NCI-H1417 (cell line): ENCODE data around the gene HJV.
A peak's percentile ranks its signal among the peaks of the same experiment; 100 is the strongest.

Experiments
- DNase-seq, 3 experiments: peaks; one replicate each; lab custom pipeline; 2025; lab: John Stamatoyannopoulos, UW

HJV gene

DNA sequence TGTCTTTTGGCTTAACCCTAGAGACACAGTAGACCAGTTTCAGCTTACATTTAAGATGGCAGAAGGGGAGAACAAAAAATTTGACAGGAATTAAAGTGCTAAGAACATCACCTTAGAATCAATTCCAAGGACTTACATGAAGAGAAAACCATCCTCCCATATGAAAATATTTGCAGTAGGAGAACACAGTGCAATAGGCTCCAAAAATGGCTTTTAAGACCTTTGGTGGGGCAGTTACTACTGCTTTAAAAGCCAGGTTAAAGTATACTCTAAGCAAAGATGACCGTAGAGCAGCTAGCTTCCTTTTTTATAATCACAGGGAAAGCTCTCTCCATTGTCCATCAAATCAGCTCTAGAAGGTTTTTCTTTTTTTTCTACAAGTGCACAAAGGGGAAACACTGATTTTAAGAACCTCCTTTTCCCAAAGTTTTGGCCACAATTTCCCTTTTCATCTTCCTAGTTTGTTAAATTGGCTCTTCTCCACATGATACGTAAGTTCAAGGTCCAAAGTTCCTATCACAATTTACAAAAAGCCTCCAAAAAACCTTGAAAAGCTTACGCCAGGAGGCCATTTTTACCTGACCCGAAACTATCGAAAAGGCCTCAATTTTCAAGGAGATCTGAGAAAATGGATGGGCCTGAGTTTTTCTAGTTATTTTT is 28.4 kb downstream of the HJV start:
- DNase-seq: no peak

DNA sequence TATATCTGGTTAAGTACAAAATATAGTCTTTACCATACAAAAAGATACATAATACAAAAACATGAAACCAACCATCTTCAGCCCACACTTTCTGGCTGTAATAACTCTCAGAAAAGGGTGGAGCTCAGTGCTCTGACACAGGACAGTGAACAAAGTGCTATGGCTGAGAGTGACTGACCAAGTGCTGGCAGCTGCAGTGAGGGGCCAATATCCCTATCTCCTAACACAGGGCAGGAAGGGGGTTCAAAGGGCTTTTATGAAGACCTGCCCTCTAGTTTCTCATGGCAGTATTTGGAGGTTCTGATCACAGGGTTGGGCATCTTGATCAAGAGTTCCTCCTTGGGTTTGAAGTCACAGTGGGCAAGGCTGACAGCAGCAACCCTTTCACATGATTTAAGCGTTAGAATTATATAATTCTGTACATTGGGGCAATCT is 29.0 kb downstream of the HJV start:
- DNase-seq: no peak

DNA sequence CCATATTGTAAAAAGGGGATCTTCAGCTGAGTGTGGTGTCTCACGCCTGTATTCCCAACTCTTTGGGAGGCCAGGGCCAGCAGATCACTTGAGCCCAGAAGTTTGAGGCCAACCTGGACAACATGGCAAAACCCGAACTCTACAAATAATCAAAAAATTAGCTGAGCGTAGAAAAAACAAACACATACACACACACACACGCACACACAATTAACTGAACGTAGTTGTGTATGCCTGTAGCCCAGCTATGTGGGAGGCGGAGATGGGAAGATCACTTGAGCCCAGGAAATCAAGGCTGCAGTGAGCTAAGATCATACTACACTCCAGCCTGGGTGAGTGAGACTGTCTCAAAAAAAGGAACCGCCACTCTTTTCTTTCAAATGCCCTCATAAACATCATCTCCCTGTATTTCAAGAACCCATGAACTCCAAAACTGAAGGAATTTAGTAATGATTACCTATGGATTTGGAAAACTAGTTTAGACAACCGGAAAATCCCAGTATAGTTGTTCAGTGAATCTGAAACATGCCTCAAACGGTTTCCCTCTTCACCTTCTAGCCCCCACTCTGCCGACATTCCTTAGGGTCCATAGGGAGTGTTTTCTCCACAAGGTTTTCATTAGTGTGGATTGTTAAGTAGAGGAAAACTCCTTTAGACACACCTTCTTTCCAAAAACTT is 29.7 kb downstream of the HJV start:
- peak in 1 of 3 experiments; percentile 37 for DNase-seq

DNA sequence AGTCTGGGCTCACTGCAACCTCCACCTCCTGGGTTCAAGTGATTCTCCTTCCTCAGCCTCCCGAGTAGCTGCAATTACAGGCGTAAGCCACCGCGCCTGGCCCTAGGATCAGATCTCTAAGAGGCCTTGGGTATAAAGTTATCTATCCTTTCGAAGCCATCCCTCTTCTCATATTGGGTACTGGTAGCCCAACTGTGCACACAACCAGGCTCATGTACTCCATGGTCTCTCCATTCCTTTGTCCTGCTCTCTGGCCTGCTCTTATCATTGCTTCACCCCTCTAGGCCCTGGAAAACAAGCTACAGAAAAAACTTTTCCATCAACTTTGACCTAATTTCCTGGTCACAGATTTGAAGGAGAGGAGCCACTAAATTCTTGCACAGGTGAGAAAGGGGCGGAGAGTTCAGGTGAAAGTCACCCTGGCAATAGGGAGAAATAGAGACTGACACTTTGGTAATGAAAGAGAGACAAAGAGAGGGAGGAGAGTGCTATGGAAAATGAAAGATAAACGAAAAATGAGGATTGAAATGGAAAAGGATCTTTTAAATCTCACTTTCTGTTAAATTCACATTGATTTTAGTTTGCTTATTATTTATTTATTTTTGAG is 31.2 kb downstream of the HJV start:
- peak in 1 of 3 experiments; percentile 51 for DNase-seq

DNA sequence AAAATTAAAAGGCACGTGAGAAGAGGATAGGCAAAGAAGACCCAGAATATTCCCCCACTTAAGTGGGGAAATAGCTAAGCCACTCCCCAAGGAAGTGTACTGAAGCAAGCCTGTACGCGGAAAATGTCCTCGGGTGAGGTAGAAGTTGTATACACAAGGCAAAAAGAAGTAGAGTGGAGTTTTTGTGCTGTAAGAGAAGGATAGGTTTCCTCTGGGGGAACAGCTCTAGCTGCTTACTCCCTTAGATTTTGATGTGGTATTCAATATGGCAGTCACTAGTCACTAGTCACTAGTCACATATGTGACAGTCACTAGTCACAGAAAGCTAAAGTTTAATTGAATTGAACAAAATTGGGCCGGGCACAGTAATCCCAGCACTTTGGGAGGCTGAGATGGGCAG is 32.8 kb downstream of the HJV start:
- DNase-seq: no peak

DNA sequence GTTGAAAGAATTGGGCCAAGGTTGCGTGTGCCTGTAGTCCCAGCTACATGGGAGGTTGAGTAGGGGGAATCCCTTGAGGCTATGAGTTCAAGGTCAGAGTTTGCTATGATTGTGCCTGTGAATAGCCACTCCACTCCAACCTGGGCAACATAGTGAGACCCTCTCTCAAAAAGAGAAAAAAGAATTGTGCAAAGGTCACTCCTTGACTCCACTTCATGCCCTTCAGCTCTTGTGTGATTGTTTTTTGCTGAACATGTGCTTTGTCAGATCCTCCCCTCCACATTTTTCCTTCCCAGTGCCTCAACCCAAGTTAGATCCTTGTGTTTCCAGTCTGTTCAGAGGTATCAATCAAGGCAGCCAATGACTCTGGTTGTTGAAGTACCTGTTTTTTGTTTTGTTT is 33.6 kb downstream of the HJV start:
- no peak for DNase-seq

DNA sequence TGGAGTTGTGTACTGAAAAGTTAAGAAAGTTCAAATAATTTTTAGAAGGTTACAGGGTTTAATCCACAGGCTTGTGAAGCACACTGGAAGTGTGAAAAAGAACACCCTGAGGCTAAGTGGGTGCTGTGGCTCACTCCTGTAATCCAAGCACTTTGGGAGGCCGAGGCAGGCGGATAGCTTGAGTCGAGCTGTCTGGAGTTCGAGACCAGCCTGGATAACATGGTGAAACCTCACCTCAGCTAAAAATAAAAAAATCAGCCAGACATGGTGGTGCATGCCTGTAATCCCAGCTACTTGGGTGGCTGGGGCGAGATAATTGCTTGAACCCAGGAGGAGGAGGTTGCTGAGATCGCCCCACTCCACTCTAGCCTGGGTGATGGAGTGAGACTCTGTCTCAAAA is 35.0 kb downstream of the HJV start:
- DNase-seq: no peak

DNA sequence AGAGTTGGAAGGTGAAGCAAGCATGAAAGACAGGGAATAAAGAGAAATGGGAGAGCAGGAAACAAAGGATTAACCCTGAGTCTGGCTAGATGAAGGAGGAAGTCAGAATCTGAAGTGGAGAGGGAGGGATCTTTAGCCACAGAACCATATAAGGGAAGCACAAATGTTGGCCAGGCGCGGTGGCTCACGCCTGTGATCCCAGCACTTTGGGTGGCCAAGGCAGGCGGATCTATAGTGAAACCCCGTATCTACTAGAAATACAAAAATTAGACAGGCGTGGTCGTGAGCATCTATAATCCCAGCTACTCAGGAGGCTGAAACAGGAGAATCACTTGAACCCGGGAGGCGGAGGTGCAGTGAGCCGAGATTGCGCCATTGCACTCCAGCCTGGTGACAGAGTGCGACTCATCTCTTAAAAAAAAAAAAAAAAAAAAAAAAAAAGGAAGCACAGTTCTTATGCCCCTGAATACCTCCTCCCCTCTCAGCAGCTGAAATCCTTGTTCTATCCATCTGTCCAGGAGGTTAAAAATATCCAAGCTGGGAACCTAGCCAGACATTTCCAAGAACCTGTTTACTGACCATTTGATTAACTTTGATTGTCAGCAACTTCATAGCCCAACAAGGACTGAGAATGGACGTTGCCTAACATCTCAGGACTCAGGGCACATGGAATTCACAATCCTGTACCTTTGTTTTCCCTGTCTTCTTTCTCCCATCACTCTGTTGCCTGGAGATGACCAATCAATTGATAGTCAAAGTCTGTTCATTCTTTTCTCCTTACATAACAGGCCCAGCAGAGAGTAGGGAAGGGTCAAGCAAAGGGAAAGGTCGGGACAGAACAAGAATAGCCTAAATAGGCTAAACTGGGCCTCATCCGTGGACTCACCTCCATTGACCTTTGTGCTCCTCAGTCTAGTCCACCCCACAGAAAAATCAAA is 35.8 kb downstream of the HJV start:
- DNase-seq: peak in 2 of 3 experiments; percentile 59 to 78

DNA sequence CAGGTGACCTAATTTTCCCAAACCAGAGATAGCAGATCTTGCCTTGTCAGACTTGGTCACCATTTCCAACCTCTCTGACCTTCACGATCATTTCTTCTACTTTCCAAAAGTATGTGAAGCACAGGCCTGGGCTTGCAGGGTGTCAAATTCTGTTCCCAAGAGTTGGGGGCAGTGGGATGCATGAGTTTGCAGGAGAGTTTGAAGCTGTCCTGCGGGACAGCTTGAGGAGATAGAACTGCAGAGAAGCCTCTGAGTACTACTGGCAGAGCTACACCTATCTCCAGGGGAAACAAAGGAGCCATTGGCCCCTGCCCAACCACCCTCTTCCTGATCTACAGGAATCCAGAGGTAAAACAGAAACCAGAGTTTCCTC is 36.4 kb downstream of the HJV start:
- DNase-seq: no peak

DNA sequence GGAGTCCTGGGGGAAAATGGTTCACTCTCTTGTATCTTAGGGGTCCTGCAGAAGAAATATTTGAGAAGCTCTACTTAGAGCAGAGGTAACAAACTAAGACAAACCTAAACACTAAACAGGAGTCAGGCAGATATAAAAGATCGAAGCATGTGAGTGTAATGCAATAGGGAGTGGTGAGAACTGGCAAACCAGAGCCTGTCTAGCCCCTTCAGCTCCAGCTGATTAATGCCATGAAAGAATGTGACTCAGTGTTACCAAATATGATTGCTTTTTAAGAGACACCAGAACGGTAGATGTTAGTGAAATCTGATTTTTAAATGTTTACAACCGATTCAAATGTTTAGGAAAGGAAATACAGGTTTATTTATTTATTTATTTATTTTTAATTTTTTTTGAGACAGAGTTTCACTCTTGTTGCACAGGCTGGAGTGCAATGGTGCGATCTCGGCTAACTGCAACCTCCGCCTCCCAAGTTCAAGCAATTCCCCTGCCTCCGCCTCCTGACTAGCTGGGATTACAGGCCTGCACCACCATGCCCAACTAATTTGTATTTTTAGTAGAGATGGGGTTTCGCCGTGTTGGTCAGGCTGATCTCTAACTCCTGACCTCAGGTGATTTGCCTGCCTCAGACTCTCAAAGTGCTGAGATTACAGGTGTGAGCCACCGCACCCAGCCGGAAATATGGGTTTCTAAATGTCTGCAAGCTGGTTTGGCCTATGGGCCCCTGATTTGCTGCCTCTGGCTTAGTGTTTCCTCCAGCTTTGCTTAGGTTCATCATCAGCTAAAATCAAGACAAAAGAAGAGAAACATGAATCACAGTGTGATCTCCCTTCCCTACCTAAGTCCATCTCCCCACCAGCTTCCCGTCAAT is 37.3 kb downstream of the HJV start:
- DNase-seq: no peak

DNA sequence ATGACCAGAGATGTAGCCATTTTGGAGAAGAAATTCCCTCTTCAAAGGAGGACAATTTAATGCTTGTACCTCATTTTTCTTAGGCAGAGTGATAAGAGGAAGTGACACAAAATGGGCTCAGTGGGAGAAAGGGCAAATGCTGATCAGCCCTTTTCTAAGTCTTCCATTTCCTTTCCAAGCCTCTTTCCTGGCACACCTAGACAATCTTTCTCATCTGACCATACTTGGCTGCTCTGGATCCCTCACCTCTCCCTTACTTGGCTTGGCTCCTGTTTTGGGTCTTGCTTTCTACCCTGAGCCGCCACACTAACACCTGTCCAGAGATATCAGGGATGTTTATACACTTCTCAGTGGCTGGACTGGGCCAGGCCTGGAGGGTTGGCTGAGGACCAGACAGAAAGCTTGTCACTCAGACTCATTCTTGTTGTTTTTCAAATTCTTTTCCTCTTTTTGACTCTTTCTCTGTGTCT is 38.3 kb downstream of the HJV start:
- no peak for DNase-seq

DNA sequence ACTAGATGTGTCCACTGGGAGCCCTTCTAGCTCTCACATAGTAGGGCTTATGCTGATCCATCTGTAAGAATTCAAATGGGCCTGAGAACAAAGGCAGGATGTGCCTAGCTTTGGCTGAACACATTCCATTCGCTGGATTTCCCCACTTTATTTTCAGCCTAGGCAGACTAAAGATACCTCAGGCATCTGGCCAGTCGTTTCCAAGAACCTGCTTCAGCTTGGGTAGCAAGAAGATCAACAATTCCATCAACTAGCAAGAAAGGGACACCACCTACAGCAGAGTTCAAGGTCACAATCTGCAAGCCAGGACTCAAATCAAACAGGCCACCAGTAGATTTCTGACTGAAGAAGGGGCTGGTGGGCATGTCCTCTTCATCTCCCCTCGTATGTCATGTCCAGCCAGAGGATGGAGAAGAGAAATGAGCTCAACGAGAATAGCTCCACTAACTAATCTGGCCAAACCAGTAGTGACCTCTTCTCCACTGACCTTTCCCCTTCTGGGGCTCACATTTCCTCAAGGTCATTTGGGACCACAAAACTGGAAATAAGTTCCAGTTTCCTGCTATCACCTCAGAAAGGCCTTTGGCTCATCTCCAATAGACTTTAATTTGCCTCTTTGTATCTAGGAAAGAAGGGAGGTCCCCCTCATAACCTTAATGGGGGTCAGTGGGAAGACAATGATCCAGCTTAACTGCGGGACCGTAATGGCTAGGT is 39.4 kb downstream of the HJV start:
- no peak for DNase-seq

DNA sequence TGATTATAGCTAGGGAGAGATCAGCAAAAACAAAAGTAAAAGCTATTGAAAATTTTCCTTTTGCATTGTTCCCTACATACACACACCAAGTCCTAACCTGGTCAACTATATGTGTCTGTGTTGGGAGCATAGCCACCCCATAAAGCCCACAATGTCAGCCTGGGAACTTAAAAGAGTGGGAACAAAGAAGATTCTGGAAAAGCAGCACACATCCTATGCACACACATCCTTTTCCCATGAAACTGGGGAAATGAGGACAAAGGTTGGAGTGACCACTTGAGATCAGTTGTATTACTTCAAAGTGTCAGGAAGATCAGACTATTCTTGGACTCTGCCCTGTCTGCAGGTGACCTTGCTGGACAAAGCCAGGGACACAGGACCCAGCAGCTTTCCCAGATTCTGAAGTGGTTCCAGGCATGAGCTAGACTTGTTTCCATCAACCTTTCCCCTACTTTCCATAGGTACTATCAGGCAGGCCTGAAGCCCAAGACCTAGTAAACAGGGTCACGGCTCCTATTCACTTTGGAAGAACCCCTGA is 41.0 kb downstream of the HJV start:
- DNase-seq: no peak

DNA sequence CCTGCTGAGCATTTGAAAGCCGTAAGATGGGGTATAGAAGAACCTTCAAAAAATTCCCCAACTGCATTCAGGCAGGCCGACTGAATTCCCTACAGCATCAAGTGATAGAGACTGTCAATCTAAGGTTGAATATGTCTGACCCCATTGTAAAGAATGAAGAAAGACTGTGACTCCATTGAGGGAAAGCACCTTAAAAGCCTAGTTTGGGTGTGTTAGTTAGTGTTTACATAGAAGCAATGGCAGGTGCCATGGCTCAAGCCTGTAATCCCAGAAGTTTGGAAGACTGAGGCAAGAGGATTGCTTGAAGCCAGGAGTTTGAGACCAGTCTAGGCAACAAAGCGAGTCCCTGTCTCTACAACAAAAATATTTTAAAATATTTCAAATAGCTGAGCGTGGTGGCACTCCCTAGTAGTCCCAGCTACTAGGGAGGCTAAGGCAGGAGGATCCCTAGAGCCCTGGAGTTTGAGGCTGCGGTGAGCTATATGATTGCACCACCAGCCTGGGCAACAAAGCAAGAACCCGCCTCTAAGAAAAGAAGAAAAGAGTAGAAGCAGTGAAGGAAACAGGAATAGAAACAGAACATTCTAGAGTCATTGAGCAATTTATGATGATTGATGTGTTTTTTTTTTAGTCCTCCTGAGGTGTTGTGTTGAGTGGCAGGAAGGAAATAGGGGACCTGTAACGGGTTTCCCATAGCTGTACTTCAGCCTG is 41.6 kb downstream of the HJV start:
- DNase-seq: peak in 1 of 3 experiments; percentile 45

DNA sequence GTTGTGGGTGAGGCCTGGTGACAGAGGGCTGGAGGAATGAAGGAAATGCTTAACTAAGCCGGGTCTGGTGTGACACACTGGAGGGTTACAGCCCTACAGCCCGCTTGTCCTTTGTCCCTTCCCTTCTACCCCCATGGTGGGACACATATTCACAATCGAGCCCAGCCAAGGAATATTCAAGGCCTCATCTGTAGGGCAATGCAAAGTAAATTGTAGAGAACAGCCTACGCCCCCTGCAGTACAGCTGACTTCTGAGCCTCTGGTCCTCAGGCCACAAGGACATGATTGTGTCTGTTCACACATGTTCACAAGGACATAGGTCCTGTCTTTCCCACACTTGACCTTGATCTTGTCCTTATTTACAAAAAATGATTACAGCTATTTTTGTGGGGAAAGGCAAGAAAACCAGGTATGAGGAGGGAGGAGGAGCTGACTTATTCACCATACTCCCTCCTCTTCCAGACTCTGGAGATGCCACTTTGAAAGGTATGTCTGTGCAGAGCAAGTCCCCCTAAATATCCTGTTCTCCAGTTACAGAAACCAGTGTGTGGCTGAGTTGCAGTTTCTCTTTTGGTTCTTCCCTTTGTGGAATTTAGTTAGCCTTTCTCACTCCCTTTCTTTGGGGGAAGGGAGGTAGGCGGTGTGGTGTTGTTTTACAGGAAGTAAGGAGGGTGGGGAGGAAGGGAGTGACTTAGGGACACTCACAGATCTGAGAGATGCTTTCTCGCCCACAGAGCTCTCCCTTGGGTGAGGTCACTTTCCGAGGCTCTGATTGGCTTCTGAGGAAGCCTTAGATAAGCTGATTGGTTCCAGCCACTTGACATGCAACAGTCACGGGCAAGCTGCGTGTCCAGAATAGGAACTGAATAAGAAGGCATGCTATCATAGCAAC is 42.4 kb downstream of the HJV start:
- peak; percentile 92 to 100 (median 99) for DNase-seq

DNA sequence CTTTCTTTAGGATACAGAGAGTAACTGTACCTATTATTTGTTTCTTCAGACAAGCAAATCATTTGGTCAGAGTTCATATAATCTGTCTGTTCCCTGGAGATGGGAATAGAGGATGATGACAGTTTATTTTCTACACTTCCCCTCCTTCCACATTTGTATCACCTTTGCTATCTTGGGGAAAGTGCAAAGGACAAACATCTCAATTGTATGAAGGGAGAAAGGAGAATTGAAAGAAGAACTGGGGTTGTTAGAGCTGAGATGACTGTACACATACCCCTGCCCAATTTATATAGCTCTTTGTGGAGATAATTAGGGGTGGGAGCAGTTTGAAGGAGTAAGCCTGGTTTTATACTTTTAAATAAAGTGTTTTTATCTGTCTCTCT is 43.1 kb downstream of the HJV start:
- no peak for DNase-seq

DNA sequence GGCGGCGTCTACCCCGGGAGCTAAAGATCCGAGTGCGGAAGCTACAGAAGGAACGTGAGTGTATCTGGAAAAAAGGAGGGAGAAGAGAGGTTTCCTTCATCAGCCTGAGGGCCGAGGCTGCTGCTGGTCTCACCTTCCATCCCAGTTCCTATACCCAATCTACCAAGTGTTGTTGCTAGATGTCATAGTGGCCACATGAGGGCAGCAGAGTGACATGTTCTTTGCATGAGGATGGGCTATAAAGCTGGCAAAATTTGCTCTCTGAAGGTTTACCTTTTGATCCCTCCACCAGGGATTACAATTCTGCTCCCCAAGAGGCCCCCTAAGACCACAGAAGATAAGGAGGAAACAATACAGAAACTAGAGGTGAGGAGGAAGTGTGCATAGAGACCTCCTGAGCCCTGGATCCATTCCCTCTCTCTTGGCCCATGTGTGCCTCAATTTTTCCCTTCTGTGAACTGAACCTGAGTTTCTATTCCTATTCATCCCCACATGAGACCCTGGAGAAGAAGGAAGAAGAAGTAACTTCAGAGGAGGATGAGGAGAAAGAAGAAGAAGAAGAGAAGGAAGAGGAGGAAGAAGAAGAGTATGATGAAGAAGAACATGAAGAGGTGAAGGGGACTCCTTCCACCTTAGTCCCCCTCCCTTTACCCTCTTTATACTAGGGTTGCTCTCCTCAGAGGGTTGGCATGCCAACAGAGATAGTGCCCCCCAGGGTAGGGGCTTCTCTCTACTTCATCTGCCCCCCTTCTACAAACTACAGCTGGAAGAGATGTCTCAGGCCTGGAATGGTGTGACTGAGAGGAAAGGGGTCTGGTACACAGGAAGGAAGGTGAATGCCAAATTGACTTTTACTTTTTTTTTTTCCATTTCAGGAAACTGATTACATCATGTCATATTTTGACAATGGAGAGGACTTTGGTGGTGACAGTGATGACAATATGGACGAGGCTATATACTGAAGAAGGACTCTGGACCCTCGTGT is 43.8 kb downstream of the HJV start:
- DNase-seq: peak; percentile 40 to 91 (median 88)
